Kidney epithelial cell (primary cell): ENCODE measurements around the gene TBCE. TPM values are rescaled to one million over a fixed set of nuclear protein-coding genes. Genes with fewer than 3 reads are reported as not detected.

Experiments used
- DNase-seq: peaks from one replicate; pipeline ENCODE4 v3.0.0-alpha.2; 2010; ENCODE audit warnings: low read depth
- H3K27me3 ChIP-seq: 2 replicates; pipeline ENCODE4 v1.6.0; 2011; ENCODE audit warnings: low read length; ENCODE audit not compliant: control insufficient read depth, insufficient read depth
- H3K36me3 ChIP-seq: 2 replicates; pipeline ENCODE4 v1.5.1; 2011; ENCODE audit warnings: low read length; ENCODE audit not compliant: control insufficient read depth, insufficient read depth
- H3K4me3 ChIP-seq: 2 replicates; pipeline ENCODE4 v1.5.1; 2011; ENCODE audit warnings: low read depth, mild to moderate bottlenecking, control low read depth, low read length
- CTCF ChIP-seq: IDR thresholded peaks from 2 replicates; pipeline ENCODE4 v1.5.1; 2011; ENCODE audit warnings: mild to moderate bottlenecking, moderate library complexity, low read length, control low read depth, inconsistent platforms; ENCODE audit not compliant: insufficient read depth, poor library complexity, severe bottlenecking
- total RNA-seq: library from RNA; depleted of rRNA; stranded (reverse); fragments of >200 nt; gene quantifications from 2 replicates; pipeline ENCODE4 v1.2.3, GENCODE V29; 2015

TBCE gene
- total RNA-seq, 1 donor from 2014 or later = 24.7 TPM

GRCh38 chr1:235494531-235494930 is 127.3 kb downstream of the TBCE start:
- H3K4me3 ChIP-seq = no peak overlapping the region
- H3K27me3 ChIP-seq = no peaks in the 10 kb centered on the region
- no peak for DNase-seq
- H3K36me3 ChIP-seq = no peaks in the 10 kb centered on the region
- TF ChIP-seq CTCF = no peak

- Histone ChIP-seq H3K4me3 (no peak overlapping the region), H3K27me3 (no peaks in the 10 kb centered on the region), H3K36me3 (no peaks in the 10 kb centered on the region)
- no peak for TF ChIP-seq CTCF
- no peak for DNase-seq
Measured at GRCh38 chr1:235495030-235495429, 127.8 kb downstream of the TBCE start.

GRCh38 chr1:235495551-235495950 is 128.3 kb downstream of the TBCE start:
- DNase-seq = no peak
- Histone ChIP-seq H3K27me3 (no peaks in the 10 kb centered on the region), H3K4me3 (no peak overlapping the region), H3K36me3 (no peaks in the 10 kb centered on the region)
- TF ChIP-seq CTCF = no peak

- TF ChIP-seq CTCF = no peak
- no peaks in the 10 kb centered on the region for H3K27me3 ChIP-seq
- no peak for DNase-seq
- H3K4me3 ChIP-seq = no peak overlapping the region
- no peaks in the 10 kb centered on the region for H3K36me3 ChIP-seq
Measured at GRCh38 chr1:235500971-235501540, 133.8 kb downstream of the TBCE start.

Other genes starting within 250 kb of the TBCE start
- 128 and 139 TPM in 2 replicates for gene TOMM20, start 238.6 kb upstream of the TBCE start, total RNA-seq
- gene RBM34, start 206.2 kb upstream of the TBCE start, total RNA-seq = 91.9 and 130 TPM in 2 replicates
- 20.0 and 20.3 TPM in 2 replicates for gene ARID4B, start 39.2 kb upstream of the TBCE start, total RNA-seq
- gene GGPS1, start 38.9 kb upstream of the TBCE start, total RNA-seq = 30.5 and 34.9 TPM in 2 replicates
- 34.0 and 39.8 TPM in 2 replicates for gene B3GALNT2, start 137.0 kb downstream of the TBCE start, total RNA-seq